ENCODE results near the gene CRTC2. TPM values are rescaled to one million over a fixed set of nuclear protein-coding genes. Genes with fewer than 3 reads are reported as not detected.

The CRTC2 gene
- total RNA-seq, 1 donor from 2014 or later = 38.3 TPM

DNA sequence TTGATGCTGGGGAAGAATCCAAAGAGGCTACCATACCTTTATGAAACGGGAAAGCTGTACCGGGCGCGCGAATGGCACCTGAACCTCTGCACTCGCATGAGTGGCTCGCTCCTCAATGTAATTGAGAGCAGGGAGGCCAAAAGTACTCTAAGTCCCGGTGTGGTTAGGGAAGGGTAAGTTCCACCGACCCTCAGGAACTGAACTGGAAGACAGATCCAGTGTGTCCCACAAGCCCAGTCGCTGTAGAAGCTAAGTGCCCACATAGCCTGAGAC lies 36.7 kb downstream of the CRTC2 start:
- Histone ChIP-seq H3K27ac (ENCODE audit: low read depth, low read length) (no peak overlapping the region), H3K27me3 (ENCODE audit: insufficient read depth, low read length) (no peaks in the 10 kb centered on the region), H2AFZ (ENCODE audit: low read depth, low read length) (no peak overlapping the region), H3K4me3 (ENCODE audit: insufficient read depth, low read depth, low read length) (peak overlapping the region; percentile 71), H3K79me2 (ENCODE audit: insufficient read depth, low read length) (peaks cover 54% of the 10 kb centered on the region), H3K9me3 (ENCODE audit: insufficient read depth, low read depth, low read length) (no peaks in the 10 kb centered on the region), H3K9ac (ENCODE audit: low read length) (peak overlapping the region; percentile 80), H3K4me2 (ENCODE audit: low read length) (peak overlapping the region; percentile 89), H3K36me3 (ENCODE audit: insufficient read depth, low read length) (no peaks in the 10 kb centered on the region), H3K4me1 (ENCODE audit: insufficient read depth, low read length) (peaks cover 31% of the 10 kb centered on the region), H4K20me1 (ENCODE audit: insufficient read depth, low read length) (peaks cover 51% of the 10 kb centered on the region)
- DNase-seq (ENCODE audit: low read depth) (no peak), FAIRE-seq (no peak)
- TF ChIP-seq, protein P1, sequence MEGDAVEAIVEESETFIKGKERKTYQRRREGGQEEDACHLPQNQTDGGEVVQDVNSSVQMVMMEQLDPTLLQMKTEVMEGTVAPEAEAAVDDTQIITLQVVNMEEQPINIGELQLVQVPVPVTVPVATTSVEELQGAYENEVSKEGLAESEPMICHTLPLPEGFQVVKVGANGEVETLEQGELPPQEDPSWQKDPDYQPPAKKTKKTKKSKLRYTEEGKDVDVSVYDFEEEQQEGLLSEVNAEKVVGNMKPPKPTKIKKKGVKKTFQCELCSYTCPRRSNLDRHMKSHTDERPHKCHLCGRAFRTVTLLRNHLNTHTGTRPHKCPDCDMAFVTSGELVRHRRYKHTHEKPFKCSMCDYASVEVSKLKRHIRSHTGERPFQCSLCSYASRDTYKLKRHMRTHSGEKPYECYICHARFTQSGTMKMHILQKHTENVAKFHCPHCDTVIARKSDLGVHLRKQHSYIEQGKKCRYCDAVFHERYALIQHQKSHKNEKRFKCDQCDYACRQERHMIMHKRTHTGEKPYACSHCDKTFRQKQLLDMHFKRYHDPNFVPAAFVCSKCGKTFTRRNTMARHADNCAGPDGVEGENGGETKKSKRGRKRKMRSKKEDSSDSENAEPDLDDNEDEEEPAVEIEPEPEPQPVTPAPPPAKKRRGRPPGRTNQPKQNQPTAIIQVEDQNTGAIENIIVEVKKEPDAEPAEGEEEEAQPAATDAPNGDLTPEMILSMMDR (IDR thresholded peaks at IDR 0.05; ENCODE audit: insufficient read depth, low read depth, low read length) = no peak
- no peak for TF ChIP-seq EZH2 (IDR thresholded peaks at IDR 0.05; ENCODE audit: insufficient read depth, low read length)
- no peaks in the 10 kb centered on the region for H3K36me3 Mint-ChIP-seq (ENCODE audit: low read depth, unreplicated experiment)
- peak overlapping the region; percentile 80 for H3K27ac Mint-ChIP-seq (ENCODE audit: unreplicated experiment)
- peak overlapping the region; percentile 95 for H3K4me3 Mint-ChIP-seq (ENCODE audit: unreplicated experiment)
- H3K27me3 Mint-ChIP-seq (ENCODE audit: low read depth, unreplicated experiment) = no peaks in the 10 kb centered on the region
- no peaks in the 10 kb centered on the region for H3K9me3 Mint-ChIP-seq (ENCODE audit: unreplicated experiment)
- H3K4me1 Mint-ChIP-seq (ENCODE audit: low read depth, unreplicated experiment) = peaks cover 28% of the 10 kb centered on the region

DNA sequence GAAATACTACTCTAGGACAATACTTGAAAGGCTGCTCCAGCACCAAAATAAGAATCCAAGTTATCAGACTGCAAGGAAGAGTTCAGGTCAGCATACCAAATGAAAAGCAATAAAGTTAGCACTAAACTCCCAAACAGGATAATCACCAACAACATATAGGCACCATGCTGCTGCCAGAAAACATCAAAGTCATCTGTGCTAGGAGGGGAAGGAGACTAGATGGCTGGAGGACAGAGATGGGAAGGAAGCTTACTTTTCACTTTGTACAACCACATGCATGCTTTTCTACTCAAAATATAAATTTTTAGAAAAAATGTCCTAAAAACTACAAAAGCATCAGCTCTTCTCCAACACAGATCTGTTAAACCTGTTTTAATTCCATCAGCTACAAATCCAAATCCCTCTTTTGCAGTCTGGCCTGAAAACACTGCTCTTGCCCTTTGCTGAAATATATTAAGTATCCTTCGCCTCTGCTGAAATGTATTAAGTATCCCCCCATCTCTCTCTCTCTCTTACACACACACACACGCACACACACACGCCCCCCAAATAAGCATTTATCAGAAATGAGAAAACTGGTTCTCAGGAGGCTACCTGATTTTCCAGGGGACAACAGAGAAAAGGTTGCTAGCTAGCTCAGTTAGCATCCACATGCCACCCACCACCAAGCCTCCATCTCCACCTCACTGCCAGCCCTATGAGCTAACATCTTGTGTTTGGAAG lies 37.2 kb downstream of the CRTC2 start:
- Histone ChIP-seq H3K27me3 (ENCODE audit: insufficient read depth, low read length) (no peaks in the 10 kb centered on the region), H2AFZ (ENCODE audit: low read depth, low read length) (no peak overlapping the region), H3K79me2 (ENCODE audit: insufficient read depth, low read length) (peaks cover 59% of the 10 kb centered on the region), H3K9ac (ENCODE audit: low read length) (peak overlapping the region; percentile 80), H3K4me2 (ENCODE audit: low read length) (peak overlapping the region; percentile 89), H3K4me1 (ENCODE audit: insufficient read depth, low read length) (peaks cover 31% of the 10 kb centered on the region), H3K4me3 (ENCODE audit: insufficient read depth, low read depth, low read length) (peak overlapping the region; percentile 71), H3K27ac (ENCODE audit: low read depth, low read length) (no peak overlapping the region), H4K20me1 (ENCODE audit: insufficient read depth, low read length) (peaks cover 56% of the 10 kb centered on the region), H3K36me3 (ENCODE audit: insufficient read depth, low read length) (peaks cover 2% of the 10 kb centered on the region), H3K9me3 (ENCODE audit: insufficient read depth, low read depth, low read length) (no peaks in the 10 kb centered on the region)
- H3K4me1 Mint-ChIP-seq (ENCODE audit: low read depth, unreplicated experiment) = peaks cover 28% of the 10 kb centered on the region
- TF ChIP-seq, protein P1 (IDR thresholded peaks at IDR 0.05; ENCODE audit: insufficient read depth, low read depth, low read length) = no peak
- TF ChIP-seq EZH2 (IDR thresholded peaks at IDR 0.05; ENCODE audit: insufficient read depth, low read length) = no peak
- no peak for DNase-seq (ENCODE audit: low read depth)
- no peaks in the 10 kb centered on the region for H3K9me3 Mint-ChIP-seq (ENCODE audit: unreplicated experiment)
- FAIRE-seq = no peak
- peak overlapping the region; percentile 80 for H3K27ac Mint-ChIP-seq (ENCODE audit: unreplicated experiment)
- H3K27me3 Mint-ChIP-seq (ENCODE audit: low read depth, unreplicated experiment) = no peaks in the 10 kb centered on the region
- peak overlapping the region; percentile 95 for H3K4me3 Mint-ChIP-seq (ENCODE audit: unreplicated experiment)
- H3K36me3 Mint-ChIP-seq (ENCODE audit: low read depth, unreplicated experiment) = no peaks in the 10 kb centered on the region

Measured in astrocyte (in vitro differentiated cells and primary cell).